Non-pigmented ciliary epithelial cell (primary cell): ENCODE data around the gene MRPS25.
"Not testable (repeated sequence)": the region's sequence is repeated elsewhere in the genome, so short reads cannot be mapped to it uniquely, and the experiment has no call there.

Experiments
- DNase-seq: peaks from one replicate; pipeline ENCODE4 v3.0.0-alpha.2; 2010; ENCODE audit warnings: low read depth

MRPS25 gene

GRCh38 chr3:15043408-15044171, 21.5 kb downstream of the MRPS25 start:
- no peak for DNase-seq

GRCh38 chr3:15042936-15043335, 22.2 kb downstream of the MRPS25 start:
- no peak for DNase-seq

GRCh38 chr3:15041950-15042349, 23.2 kb downstream of the MRPS25 start:
- DNase-seq: no peak

GRCh38 chr3:15040844-15041243, 24.3 kb downstream of the MRPS25 start:
- DNase-seq: no peak

GRCh38 chr3:15038306-15038705, 26.8 kb downstream of the MRPS25 start:
- no peak for DNase-seq

GRCh38 chr3:15033103-15033502, 32.0 kb downstream of the MRPS25 start:
- no peak for DNase-seq

- DNase-seq: no peak
Observed at GRCh38 chr3:15032650-15033049, 32.5 kb downstream of the MRPS25 start.

- DNase-seq: no peak
Observed at GRCh38 chr3:15029625-15030024, 35.5 kb downstream of the MRPS25 start.

GRCh38 chr3:15023719-15024118, 41.4 kb downstream of the MRPS25 start:
- no peak for DNase-seq

GRCh38 chr3:15023249-15023648, 41.9 kb downstream of the MRPS25 start:
- no peak for DNase-seq

- no peak for DNase-seq
Observed at GRCh38 chr3:15017191-15017590, 47.9 kb downstream of the MRPS25 start.

- no peak for DNase-seq
Observed at GRCh38 chr3:15015456-15015855, 49.7 kb downstream of the MRPS25 start.

GRCh38 chr3:15014606-15015328, 50.3 kb downstream of the MRPS25 start:
- DNase-seq: no peak

- no peak for DNase-seq
Observed at GRCh38 chr3:15011174-15011573, 53.9 kb downstream of the MRPS25 start.

GRCh38 chr3:15010664-15011063, 54.5 kb downstream of the MRPS25 start:
- no peak for DNase-seq

- no peak for DNase-seq
Observed at GRCh38 chr3:15009167-15009566, 55.9 kb downstream of the MRPS25 start.

GRCh38 chr3:15007681-15008141, 57.4 kb downstream of the MRPS25 start:
- peak; percentile 72 for DNase-seq

GRCh38 chr3:14999182-14999581, 65.9 kb downstream of the MRPS25 start:
- DNase-seq: not testable (repeated sequence)
